Suprapubic skin (tissue), 3 donors: ENCODE measurements around the gene IMMP2L.

Source experiments
- POLR2AphosphoS5 ChIP-seq, 3 donors: sonication (generic); formaldehyde crosslinking; IDR thresholded peaks; one replicate each; pipeline ENCODE4 v1.6.1; 2017; ENCODE audit warnings: antibody characterized with exemption in 3 of 3
- TF ChIP-seq, protein P1 (sequence below), 2 donors: fragments of 200-600 bp in 1 of 2; fragments of 450-650 bp in 1 of 2; sonication (generic) in 1 of 2; IDR thresholded peaks; one replicate each; pipeline ENCODE4 v1.5.1; 2016 to 2019; ENCODE audit warnings: antibody characterized with exemption in 2 of 2, mild to moderate bottlenecking in 1 of 2, moderate library complexity in 1 of 2

DNA sequence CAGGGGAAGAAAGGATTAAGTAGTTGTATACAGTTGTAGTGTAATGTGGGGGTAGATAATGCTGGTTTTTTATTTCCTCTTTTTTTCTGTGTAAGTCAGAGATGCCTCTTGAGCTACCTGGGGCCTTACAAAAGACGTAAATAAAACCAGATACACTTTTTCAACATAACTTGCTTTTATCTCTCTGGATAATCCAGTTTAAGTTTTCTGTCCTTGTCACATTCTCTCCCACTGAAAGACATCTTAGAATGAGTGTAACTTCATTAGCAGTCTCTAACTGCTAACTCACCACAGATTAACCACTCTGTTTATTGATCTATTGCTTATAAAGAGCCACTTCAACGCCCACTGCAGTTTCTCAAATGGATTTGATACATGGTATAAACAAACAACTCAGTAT, 535.5 kb downstream of the IMMP2L start:
- TF ChIP-seq, protein P1, sequence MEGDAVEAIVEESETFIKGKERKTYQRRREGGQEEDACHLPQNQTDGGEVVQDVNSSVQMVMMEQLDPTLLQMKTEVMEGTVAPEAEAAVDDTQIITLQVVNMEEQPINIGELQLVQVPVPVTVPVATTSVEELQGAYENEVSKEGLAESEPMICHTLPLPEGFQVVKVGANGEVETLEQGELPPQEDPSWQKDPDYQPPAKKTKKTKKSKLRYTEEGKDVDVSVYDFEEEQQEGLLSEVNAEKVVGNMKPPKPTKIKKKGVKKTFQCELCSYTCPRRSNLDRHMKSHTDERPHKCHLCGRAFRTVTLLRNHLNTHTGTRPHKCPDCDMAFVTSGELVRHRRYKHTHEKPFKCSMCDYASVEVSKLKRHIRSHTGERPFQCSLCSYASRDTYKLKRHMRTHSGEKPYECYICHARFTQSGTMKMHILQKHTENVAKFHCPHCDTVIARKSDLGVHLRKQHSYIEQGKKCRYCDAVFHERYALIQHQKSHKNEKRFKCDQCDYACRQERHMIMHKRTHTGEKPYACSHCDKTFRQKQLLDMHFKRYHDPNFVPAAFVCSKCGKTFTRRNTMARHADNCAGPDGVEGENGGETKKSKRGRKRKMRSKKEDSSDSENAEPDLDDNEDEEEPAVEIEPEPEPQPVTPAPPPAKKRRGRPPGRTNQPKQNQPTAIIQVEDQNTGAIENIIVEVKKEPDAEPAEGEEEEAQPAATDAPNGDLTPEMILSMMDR (IDR thresholded peaks at IDR 0.05), result no peak
- TF ChIP-seq POLR2AphosphoS5 (IDR thresholded peaks at IDR 0.05), result no peak
